Endodermal cell (in vitro differentiated cells): Measurements from ENCODE around the gene ADAMTS16. TPM values are rescaled to one million over a fixed set of nuclear protein-coding genes. Genes with fewer than 3 reads are reported as not detected.

ENCODE experiments used
- DNase-seq: peaks from one replicate; pipeline ENCODE4 v3.0.0-alpha.2; 2017
- H3K27ac ChIP-seq: 2 replicates; pipeline ENCODE4 v1.5.1; 2013; ENCODE audit warnings: mild to moderate bottlenecking, low read depth, low read length, moderate library complexity
- H3K27me3 ChIP-seq: 2 replicates; pipeline ENCODE4 v1.6.1; 2013; ENCODE audit warnings: mild to moderate bottlenecking, low read length, moderate library complexity; ENCODE audit not compliant: insufficient read depth, control insufficient read depth, poor library complexity, severe bottlenecking
- H3K36me3 ChIP-seq: 2 replicates; pipeline ENCODE4 v1.7.0; 2013; ENCODE audit warnings: mild to moderate bottlenecking, low read length, moderate library complexity; ENCODE audit not compliant: control insufficient read depth, insufficient read depth
- H3K4me1 ChIP-seq: one replicate; pipeline ENCODE4 v1.7.0; 2013; ENCODE audit warnings: low read length; ENCODE audit not compliant: control insufficient read depth, insufficient read depth
- H3K4me3 ChIP-seq: 2 replicates; pipeline ENCODE4 v1.5.1; 2013; ENCODE audit warnings: mild to moderate bottlenecking, low read length, moderate library complexity
- H3K9ac ChIP-seq: 2 replicates; pipeline ENCODE4 v1.6.1; 2013; ENCODE audit warnings: mild to moderate bottlenecking, low read length, moderate library complexity; ENCODE audit not compliant: poor library complexity, severe bottlenecking; ENCODE audit errors: extremely low read depth
- H3K9me3 ChIP-seq: 2 replicates; pipeline ENCODE4 v1.6.1; 2013; ENCODE audit warnings: mild to moderate bottlenecking, low read length, moderate library complexity; ENCODE audit not compliant: control insufficient read depth
- H3K27ac Mint-ChIP-seq: 2 replicates; pipeline ENCODE4 v1.8.0; 2020; ENCODE audit warnings: mixed read lengths
- H3K27me3 Mint-ChIP-seq: 2 replicates; pipeline ENCODE4 v1.8.0; 2021; ENCODE audit warnings: mild to moderate bottlenecking, mixed read lengths; ENCODE audit not compliant: insufficient read depth
- H3K36me3 Mint-ChIP-seq: 2 replicates; pipeline ENCODE4 v1.8.0; 2020; ENCODE audit warnings: low read depth, mixed read lengths
- H3K4me1 Mint-ChIP-seq: 2 replicates; pipeline ENCODE4 v1.8.0; 2020; ENCODE audit warnings: mixed read lengths
- H3K4me3 Mint-ChIP-seq: 2 replicates; pipeline ENCODE4 v1.8.0; 2020; ENCODE audit warnings: mild to moderate bottlenecking, moderate library complexity, mixed read lengths
- H3K9me3 Mint-ChIP-seq: 2 replicates; pipeline ENCODE4 v1.8.0; 2020; ENCODE audit warnings: mild to moderate bottlenecking, mixed read lengths
- CTCF ChIP-seq: fragments of 200-600 bp; sonication (generic); conservative IDR thresholded peaks from 2 replicates; pipeline ENCODE4 v1.5.0; 2021; ENCODE audit warnings: antibody characterized with exemption, mild to moderate bottlenecking
- WGBS, 2 experiments: methylation state at CpG; one replicate each; pipeline versions ENCODE4 v1.1.5 to v1.1.7; 2013; ENCODE audit warnings: missing lambda C conversion rate in 2 of 2, mixed read lengths in 1 of 2; ENCODE audit not compliant: insufficient coverage in 1 of 2, insufficient read length in 1 of 2; 5-methylcytosine and 5-hydroxymethylcytosine counted together
- total RNA-seq, 2 donors: library from RNA; stranded (reverse); fragmentation: NEBNext Ultra II Directional in 1 of 2; extraction: Animal tissue kit (Norgen Biotek cat#: 25700) in 1 of 2; gene quantifications; 2 replicates in 1 of 2; 3 replicates in 1 of 2; pipeline ENCODE4 v1.2.1, GENCODE V29; 2021

Gene ADAMTS16
- total RNA-seq, 2 donors from 2014 or later, result 0.77 to 7.4 TPM

- no peaks in the 10 kb centered on the region for H3K36me3 Mint-ChIP-seq
- Histone ChIP-seq H3K4me3 (no peak overlapping the region), H3K9me3 (no peaks in the 10 kb centered on the region), H3K9ac (no peak overlapping the region), H3K36me3 (no peaks in the 10 kb centered on the region), H3K27ac (no peak overlapping the region), H3K4me1 (peaks cover 11% of the 10 kb centered on the region), H3K27me3 (no peaks in the 10 kb centered on the region)
- peaks cover under 1% of the 10 kb centered on the region for H3K27me3 Mint-ChIP-seq
- H3K27ac Mint-ChIP-seq, result no peak overlapping the region
- DNase-seq, result no peak
- no peak overlapping the region for H3K4me3 Mint-ChIP-seq
- TF ChIP-seq CTCF, result no peak
- no peaks in the 10 kb centered on the region for H3K9me3 Mint-ChIP-seq
- peaks cover 11% of the 10 kb centered on the region for H3K4me1 Mint-ChIP-seq
Observed at GRCh38 chr5:5356765-5357164, 216.6 kb downstream of the ADAMTS16 start.

GRCh38 chr5:5359618-5360017 lies 219.5 kb downstream of the ADAMTS16 start:
- Mint-ChIP-seq H3K27ac (no peak overlapping the region), H3K36me3 (no peaks in the 10 kb centered on the region), H3K27me3 (no peaks in the 10 kb centered on the region), H3K4me3 (no peak overlapping the region), H3K4me1 (peaks cover 27% of the 10 kb centered on the region), H3K9me3 (no peaks in the 10 kb centered on the region)
- WGBS, 2 experiments, result 94 to 95% methylated on average over 9 of the region's 9 CpGs
- Histone ChIP-seq H3K27ac (no peak overlapping the region), H3K27me3 (no peaks in the 10 kb centered on the region), H3K9me3 (no peaks in the 10 kb centered on the region), H3K9ac (no peak overlapping the region), H3K4me3 (no peak overlapping the region), H3K36me3 (no peaks in the 10 kb centered on the region), H3K4me1 (peaks cover 24% of the 10 kb centered on the region)
- no peak for TF ChIP-seq CTCF
- DNase-seq, result no peak

- Histone ChIP-seq H3K4me1 (peaks cover 24% of the 10 kb centered on the region), H3K27me3 (no peaks in the 10 kb centered on the region), H3K36me3 (no peaks in the 10 kb centered on the region), H3K9me3 (no peaks in the 10 kb centered on the region), H3K4me3 (no peak overlapping the region), H3K27ac (peak overlapping the region; percentile 79), H3K9ac (no peak overlapping the region)
- H3K27ac Mint-ChIP-seq, result no peak overlapping the region
- H3K4me3 Mint-ChIP-seq, result no peak overlapping the region
- no peaks in the 10 kb centered on the region for H3K27me3 Mint-ChIP-seq
- DNase-seq, result no peak
- H3K9me3 Mint-ChIP-seq, result no peaks in the 10 kb centered on the region
- WGBS, 2 experiments, result 90 to 92% methylated on average over 8 of the region's 8 CpGs
- no peak for TF ChIP-seq CTCF
- peaks cover 27% of the 10 kb centered on the region for H3K4me1 Mint-ChIP-seq
- no peaks in the 10 kb centered on the region for H3K36me3 Mint-ChIP-seq
Observed at GRCh38 chr5:5360363-5360940, 220.3 kb downstream of the ADAMTS16 start.
